HG03139 (cell line): ENCODE results near the gene RGS10.
"Not testable (repeated sequence)": the region's sequence is repeated elsewhere in the genome, so short reads cannot be mapped to it uniquely, and the experiment has no call there.

Source experiments
- ATAC-seq: cut with Tn5 transposase; IDR thresholded peaks from one replicate; pipeline ENCODE4 v1.9.1; 2021; ENCODE audit not compliant: unreplicated experiment

Gene RGS10

DNA sequence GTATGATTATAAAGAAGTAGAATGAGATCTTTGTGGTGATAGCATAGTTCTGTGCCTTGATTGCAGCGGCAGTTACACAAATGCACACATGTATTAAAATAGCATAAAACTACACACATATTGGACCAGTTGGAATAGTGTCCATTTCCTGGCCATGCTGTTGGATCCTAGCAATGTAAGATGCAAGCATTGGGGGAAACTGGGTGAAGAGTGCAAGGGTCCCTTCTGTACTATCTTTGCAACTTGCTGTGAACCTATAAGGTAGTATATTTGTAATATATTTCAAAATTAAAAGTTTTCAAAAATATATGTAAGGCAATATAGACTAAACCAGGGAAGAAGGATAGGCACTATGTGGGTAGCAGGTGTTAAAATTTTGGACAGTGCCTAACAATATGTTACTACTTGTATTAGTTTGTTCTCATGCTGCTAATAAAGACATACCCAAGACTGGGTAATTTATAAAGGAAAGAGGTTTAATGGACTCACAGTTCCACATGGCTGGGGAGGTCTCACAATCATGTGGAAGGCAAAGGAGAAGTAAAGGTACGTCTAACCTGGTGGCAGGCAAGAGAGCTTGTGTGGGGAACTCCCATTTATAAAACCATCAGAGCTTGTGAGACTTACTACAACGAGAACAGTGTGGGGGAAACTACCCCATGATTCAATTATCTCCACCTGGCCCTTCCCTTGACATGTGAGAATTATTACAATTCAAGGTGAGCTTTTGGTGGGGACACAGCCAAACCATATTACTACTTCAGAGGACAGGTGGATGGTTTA is 71.4 kb downstream of the RGS10 start:
- ATAC-seq = no peak

DNA sequence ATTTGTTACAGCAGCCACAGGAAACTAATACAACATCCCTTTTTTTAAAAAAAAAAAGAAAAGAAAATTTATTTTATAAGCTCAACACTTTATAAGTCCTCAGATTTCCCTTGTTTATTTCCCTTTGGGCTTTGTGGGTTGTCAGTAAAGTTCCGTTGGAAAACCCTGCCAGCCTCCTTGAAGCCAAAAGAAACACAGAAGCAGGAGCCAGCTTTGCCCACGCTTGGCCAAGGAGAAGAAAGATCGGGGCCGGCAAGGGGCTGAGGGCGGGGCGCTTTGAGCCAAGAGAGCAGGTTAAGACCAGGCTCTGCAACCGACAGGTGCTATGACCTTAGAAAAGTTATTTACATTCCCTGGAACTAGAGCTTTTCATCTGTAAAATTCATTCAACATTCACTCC is 72.7 kb downstream of the RGS10 start:
- no peak for ATAC-seq

DNA sequence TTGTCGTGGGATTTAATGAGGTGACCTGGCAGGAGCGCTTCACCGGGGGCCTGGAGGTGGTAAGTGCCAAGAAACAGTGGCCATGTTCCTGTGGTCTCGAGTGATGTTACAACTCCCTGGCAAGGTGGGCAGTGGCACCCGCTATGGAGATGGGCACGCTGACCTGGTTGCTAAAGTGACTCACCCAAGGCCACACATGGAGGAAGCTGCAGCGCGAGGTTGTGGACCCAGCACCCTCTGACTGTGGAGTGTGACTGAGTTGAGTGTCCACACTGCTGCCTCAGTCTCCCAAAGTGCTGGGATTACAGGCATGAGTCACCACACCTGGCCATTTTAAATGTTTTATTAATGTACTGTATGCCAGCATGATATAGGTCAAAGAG is 73.2 kb downstream of the RGS10 start:
- ATAC-seq = no peak

DNA sequence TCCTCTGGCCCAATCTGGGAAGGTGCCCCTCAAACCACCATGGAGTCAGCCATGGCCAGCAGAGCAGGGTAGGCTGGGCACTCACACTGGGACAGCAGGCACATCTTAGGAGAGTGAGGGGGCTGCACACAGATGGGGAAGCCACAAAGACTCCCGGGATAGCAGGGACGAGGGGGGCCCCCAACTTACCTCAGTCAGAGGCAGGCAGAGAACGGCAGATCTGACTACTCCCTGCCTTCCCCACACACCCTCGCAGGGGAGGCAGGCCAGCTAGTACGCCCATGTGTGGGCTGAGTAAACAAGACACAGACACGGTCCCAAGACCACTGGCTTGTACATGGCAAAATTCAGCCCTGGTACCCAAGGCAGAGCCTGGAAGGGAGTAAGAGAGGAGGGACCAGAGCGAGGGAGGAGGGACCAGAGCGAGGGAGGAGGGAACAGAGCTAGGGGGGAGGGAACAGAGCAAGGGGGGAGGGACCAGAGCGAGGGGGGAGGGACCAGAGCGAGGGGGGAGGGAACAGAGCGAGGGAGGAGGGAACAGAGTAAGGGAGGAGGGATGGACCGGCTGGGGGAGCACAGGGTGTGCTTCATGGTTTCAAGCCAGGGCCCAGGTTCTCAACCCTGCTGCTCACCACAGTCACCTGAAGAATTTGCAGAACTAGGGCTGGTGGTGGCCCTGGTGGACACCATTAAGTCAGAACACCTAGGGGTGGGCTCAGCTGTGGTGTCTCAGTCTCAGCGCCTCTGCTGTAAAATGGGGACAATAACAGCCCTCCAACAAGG is 73.8 kb downstream of the RGS10 start:
- ATAC-seq = no peak

DNA sequence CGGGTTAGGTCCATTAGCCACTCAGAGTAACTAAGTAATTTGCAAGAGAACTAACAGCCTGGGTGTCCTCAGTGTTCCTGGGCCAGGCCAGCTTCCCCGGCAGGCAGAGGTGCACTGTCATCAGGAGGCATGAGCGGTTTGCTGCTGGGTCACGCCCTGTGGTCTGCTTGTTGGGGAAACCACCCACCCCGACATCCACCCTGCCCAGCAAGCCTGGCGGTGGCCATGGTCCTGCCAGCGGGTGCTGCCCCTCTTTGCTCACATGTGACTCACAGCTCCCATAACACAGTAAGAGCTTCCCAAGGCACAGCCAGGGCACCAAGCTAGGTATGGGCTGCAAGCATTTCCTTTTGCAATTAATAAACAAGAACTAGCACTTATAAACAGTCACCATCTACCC is 75.9 kb downstream of the RGS10 start:
- no peak for ATAC-seq

DNA sequence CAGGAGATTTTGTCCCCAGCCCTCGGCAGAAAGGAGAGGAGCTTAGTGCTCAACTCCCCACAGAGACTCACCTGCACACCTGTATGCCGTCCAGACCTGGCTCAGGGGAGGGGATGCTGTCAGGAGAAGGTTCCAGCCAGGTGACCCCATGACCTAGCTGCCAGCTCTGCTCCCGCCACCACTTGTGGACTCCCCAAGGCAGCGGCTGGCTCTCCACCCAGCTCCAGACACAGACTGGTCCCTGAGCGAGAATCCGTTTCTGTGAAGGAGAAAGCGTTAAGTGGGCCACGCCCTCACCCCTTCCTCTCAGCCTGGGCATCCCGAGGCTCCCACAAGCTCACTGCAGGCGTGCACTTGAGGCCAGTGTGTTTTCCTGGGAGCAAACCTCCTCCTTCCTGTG is 76.4 kb downstream of the RGS10 start:
- ATAC-seq = no peak

DNA sequence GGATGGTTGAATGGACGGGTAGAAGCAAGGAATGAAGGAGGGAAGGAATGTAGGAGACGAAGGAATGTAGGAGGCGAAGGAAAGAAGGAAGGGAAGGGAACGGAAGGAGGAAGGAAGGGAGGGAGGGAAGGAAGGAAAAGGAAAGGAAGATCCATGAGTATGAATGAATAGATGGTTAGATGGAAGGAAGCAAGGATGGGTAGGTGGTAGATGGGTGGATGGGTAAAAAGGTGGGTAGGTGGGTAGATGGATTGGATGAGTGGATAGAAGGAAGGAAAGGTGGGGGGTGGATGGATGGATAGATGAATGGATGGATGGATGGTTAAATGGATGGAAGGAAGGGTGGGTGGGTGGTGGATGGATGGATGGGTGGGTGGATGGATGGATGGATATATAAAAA is 77.4 kb downstream of the RGS10 start:
- no peak for ATAC-seq

DNA sequence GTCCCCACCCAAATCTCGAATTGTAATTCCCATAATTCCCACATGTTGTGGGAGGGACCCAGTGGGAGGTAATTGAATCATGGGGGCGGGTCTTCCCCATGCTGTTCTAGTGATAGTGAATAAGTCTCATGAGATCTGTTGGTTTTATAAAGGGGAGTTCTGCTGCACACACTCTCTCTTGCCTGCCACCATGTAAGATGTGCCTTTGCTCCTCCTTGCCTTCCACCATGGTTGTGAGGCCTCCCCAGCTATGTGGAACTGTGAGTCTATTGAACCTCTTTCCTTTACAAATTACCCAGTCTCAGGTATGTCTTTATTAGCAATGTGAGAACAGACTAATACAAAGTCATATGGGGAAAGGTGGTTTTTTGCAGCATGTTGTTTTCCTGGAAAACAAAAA is 79.3 kb downstream of the RGS10 start:
- not testable (repeated sequence) for ATAC-seq

DNA sequence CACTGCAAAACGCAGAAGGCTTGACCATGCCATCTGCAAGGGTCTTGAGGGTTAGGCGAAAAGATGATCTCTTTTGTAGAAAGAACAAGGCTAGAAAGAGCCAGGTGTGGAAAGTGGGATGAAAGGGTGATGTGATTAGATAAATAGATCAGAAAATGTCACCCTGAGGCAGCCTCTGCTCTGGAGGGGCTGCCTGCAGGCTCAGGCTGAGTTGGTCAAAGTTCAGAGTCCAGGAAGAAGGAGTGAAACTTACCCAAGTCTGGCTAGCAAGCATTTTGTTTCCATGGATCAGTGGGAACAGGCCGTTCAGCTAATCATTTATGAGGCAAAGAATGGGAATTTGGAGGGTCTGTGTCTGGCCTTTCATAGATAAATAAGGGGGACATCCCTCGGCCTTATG is 79.7 kb downstream of the RGS10 start:
- no peak for ATAC-seq

DNA sequence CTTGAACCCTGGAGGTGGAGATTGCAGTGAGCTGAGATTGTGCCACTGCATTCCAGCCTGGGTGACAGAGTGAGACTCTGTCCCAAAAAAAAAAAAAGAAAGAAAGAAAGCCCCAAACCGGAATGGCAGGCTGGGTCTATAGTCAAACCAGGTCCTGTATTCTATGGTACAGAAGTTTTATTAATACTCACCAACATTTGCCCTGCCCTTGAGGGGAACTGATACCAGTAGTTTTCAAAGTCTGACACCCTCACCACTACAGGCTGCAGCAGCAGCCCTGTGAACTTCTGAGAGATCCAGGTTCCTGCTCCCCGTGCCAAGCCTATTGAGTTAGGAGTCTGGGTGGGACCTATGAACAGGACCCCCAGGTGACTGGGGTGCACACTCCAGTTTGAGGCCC is 80.6 kb downstream of the RGS10 start:
- peak; percentile 46 for ATAC-seq

DNA sequence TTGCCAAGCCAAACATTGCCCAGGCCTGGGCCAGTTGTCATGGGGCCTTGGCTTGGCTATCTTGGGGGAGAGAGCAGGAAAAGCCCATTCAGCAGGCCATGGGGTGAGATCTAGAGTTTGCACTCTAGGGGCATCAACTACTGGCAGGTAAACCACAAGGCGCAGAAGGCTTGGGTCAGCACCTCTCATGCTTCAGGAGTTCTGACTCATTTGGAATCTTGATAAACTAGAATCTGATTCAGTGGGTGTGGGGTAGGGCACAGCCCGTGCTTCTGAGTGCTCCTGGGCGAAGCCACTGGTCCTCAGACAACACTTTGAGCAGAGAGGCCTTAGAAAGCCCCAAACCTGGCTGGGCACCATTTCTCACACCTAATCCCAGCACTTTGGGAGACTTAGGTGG is 81.1 kb downstream of the RGS10 start:
- ATAC-seq = no peak

DNA sequence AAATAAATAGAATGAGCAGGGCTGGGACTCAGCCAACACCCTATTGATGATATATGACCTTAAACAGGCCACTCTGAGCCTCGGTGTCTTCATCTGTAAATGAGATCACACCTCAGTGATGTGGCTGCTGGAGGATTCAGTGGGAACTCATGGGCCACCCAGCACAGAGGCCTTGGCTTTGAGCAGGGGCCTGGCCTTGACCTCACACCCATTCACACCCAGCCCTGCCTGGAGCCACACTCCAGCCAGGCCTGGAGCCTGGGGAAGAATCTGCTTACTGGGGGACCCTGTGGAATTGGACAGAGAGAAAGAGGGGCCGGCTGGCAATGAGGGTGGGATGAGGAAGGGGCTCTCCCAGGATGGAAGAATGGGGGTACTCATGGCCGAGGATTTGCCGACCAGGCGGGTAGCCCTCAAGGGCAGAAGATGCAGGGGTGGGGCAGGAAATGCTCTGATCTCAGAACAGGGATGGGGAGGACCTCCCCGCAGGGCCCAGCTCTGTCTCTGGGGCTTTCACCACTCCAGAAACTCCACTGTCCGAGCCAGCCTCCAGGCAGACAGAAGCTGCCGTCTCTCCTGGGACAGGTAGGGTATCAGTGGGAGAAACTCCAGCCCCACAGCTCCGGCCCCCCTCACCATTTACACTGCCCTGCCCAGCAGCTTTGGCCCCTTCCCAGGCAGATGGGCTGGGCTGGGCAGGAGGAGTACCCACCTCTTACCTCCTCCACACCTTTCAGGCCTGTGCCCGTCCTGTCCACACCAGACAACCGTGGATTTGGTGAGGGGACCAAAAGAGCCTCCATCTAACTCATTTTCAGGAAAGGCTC is 81.9 kb downstream of the RGS10 start:
- ATAC-seq = no peak

DNA sequence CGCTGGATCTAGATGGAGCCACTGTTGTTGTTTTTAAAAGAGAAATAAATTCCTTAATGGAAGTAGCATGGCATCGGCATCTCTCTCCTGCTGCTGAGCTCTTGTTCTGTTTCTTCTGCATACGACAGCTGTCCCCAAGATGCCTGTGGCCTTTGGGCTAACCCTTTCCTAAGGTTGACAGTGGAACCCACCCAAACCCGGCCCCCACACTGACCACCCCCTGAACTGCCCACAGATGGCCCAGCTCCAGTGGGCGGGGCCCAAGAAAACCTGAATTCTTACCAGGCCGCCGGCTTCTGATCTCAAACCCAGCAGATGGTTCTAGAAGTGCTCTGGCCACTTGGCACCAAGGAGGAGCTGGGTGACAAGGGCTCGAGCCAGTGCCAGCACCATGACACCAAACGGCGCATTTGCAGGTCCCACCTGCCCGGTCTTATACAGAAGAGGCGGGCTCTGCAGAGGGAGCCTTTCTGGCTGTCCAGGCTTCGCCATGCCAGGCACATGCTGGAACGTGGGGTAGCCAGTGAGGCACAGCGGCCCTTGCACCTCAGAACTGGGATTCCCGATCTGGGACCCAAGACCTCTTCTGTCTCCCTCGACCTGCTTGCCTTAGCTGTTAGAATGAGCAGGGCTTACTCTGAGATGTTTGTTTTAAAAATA is 82.7 kb downstream of the RGS10 start:
- no peak for ATAC-seq

DNA sequence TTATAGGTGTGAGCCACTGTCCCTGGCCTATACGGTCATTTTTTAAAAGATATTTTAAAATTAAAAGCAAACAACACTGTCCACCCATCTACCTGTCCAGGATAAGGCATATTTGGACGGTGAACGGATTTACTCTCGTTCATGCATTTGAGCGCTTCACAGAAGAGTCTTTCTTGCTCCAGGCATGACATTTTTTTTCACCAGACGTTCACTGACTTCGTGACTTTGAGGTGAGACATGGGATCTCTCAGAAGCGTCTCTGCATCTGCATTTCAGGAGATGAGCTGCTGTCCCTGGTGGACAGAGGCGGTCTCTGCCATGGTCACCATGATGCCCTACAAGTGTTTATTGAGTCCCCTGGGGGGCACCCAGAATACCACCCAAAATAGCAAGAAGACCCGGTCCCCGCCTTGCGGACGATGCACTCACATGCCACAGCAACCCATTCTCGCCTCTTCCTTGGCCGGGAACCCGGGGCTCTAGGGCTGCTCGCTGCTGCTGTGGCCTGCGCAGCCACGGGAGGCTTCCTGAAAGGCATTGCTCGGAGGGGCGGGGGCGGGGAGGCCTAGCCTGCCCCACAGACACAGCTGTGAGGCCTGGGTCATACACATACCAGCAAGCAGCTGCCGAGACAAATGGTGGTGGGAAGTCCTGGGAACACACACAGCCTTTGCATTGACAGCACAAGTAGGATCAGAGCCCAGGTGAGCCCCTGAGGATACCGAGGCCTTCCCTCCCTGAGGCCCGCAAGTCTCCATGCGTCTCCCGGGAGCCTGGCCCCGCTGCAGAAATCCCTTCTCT is 84.4 kb downstream of the RGS10 start:
- ATAC-seq = no peak

DNA sequence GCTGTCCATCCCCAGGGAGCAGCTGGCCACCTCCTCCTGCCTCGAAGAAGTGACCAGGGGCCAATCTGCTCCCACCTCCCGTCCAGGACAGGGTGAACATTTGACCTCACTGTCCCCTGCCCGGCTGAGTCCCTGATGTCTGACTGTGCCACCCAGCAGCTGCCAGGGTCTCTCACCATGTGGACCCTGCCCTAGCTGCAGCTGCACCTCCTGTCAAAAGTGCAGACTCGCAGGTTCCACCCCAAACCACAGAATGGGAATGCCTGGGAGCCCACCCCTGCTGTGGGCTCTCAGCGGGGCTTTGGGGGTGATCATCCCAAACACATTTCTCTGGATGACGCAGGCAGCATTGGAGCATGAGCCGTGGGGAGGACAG is 86.1 kb downstream of the RGS10 start:
- ATAC-seq = no peak

DNA sequence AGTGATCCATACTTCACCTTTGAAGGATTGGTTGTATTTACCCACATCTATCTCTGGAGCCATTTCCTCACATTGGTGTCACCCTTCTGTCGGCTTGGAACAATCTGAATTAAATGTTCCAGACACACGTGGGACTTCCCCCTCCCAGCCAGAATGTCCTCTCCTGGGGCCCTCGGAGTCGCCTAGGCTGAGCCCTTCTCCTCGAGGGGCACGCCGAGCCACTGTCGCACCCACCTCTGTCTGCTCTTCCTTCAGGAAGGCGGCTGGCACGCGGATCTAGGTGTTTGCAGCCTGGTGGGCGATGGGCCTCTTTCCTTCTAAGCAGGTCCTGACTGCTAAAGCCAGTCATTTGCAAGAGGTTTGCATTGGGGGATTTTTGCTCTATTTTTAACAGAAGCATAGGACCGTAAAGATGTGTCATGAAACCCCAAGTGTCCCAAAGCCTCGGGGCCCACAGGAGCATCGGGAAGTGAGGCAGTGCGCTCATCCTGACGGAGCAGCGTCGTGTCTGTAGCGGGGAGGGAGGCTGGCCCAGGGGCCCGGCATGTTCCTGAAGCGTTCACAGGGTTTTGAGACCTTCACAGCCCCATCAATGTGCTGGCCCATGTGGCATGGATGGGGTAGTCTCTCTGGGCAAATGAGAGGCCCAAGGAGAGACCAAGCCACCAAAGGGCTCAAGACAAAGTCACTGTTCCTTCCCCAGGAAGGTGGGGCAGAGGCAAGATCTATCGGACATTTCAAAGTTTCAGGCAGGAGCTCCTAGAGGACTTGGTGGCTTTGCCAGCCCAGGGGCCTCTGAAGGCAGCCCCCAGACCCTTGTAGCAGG is 86.7 kb downstream of the RGS10 start:
- ATAC-seq = no peak

DNA sequence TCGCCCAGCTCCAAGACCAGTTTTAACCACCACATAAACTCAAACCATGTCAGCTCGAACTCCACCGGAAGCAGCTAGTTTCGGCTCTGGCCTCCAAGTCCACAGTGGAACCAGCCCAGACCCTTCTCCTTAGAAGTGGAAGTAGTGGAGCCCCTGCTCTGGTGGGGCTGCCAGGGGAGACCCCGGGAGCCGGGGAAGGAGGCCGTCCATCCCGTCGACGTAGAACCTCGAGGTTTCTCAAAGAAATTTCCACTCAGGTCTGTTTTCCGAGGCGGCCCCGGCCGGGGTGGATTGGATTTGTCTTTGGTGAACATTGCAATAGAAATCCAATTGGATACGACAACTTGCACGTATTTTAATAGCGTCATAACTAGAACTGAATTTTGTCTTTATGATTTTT is 87.5 kb downstream of the RGS10 start:
- ATAC-seq = no peak

DNA sequence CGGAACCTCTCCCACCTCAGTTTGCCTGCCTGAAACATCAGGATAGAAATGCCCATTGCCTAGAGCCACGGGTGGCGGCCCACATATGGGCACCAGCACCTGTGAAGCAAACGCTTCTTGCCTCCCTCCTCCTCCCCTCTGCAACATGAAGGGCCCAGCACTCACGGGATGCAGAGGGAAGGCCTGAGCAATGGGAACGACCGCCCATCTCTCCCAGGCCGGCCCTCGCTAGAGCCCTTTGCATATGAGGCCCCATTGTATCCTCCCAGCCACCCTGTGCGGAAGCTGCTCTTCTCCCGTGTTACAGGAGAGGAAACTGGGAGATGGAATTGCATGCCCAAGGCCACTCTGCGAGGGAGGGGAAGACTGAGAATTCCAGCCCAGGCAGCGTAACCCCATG is 88.2 kb downstream of the RGS10 start:
- ATAC-seq = no peak

DNA sequence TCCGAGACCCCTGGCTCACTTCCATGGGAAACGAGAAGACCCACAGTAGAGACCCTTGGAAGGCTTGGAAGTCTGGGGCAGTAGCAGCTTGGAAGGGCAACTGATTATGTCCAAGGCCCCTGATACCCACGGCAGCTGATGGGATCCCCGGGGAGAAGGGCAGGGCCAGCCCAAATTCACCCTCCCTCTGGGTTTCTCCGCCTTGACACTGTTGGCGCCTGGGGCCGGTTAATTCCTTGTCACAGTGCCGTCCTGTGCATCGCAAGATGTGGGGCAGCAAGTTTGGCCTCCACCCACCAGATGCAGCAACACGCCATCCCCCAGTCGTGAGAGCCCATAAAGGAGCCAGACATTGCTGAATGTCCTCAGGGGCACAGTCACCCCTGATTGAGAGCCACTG is 89.2 kb downstream of the RGS10 start:
- no peak for ATAC-seq

DNA sequence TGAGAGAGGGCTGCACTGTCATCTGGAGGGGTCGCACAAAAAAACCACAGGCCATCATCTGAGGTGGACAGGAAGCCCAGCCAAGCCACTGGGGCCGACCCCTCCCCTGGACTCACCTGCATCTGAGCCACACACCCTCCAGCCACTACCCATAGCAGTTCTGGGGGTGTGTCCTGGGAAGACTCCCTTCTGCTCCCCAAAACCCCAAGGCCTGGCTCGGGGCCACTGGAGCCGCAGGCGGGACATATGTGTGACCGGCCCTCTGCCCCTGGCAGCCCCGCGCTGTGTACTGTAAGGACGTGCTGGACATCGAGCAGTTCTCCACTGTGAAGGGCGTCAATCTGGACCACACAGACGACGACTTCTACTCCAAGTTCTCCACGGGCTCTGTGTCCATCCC is 90.1 kb downstream of the RGS10 start:
- no peak for ATAC-seq
